ENCODE data around the gene RDH12.

DNA sequence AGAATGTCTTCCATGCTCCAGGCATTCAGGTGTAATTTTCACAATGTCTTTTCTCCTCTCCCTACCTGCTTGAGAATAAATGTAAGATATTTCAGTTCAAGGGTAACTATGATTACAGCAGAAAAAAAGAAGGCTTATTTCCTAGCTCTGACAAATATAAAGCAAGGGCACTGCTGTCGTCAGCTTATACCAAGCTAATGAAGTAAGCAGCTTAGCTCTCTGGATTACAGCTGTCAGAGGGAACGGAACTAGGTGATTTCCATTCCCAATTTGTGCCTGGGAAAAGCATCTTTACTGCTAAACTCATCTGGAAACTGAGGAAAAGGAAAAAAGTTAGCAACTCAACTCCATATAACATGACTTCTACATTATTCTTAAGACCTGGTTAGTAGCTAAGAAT, 58.2 kb downstream of the RDH12 start:
- TF ChIP-seq POLR2AphosphoS5 (IDR thresholded peaks at IDR 0.05; ENCODE audit: borderline replicate concordance, low read depth, low read length): no peak
- TF ChIP-seq EZH2 (IDR thresholded peaks at IDR 0.05): no peak
